Measurements from ENCODE around the gene PDRG1. TPM values are rescaled to one million over a fixed set of nuclear protein-coding genes. Genes with fewer than 3 reads are reported as not detected.

PDRG1 gene
- total and polyA plus RNA-seq, 8 donors = 3.6 to 12.0 (median 5.6) TPM

- Histone ChIP-seq H3K4me3 (no peak overlapping the region), H3K36me3 (no peaks in the 10 kb centered on the region), H3K27ac (no peak overlapping the region), H3K27me3 (no peaks in the 10 kb centered on the region), H3K4me1 (no peaks in the 10 kb centered on the region), H3K9me3 (no peaks in the 10 kb centered on the region)
- TF ChIP-seq CTCF (IDR thresholded peaks at IDR 0.05) = no peak
- FAIRE-seq (no peak), DNase-seq (no peak), ATAC-seq (no peak)
- intact Hi-C loops (cut with DNase I) = no loop called here
- 44% methylated on average over 5 to 6 of the region's 6 CpGs for WGBS, 2 donors
Observed at GRCh38 chr20:31990641-31991338, 38.9 kb upstream of the PDRG1 start.

- H3K27ac ChIP-seq = no peak overlapping the region
- FAIRE-seq = no peak
- no peak for TF ChIP-seq CTCF (IDR thresholded peaks at IDR 0.05)
- H3K27me3 ChIP-seq = no peaks in the 10 kb centered on the region
- intact Hi-C loops (cut with DNase I) = no loop called here
- no peaks in the 10 kb centered on the region for H3K4me1 ChIP-seq
- no peak overlapping the region for H3K4me3 ChIP-seq
- DNase-seq = no peak
- WGBS, 2 donors = 66 to 75% methylated on average over 8 of the region's 8 CpGs
- no peaks in the 10 kb centered on the region for H3K9me3 ChIP-seq
- no peak for ATAC-seq
- no peaks in the 10 kb centered on the region for H3K36me3 ChIP-seq
Observed at GRCh38 chr20:31989030-31989645, 37.3 kb upstream of the PDRG1 start.

- FAIRE-seq (no peak), ATAC-seq (no peak), DNase-seq (no peak)
- Histone ChIP-seq H3K4me3 (no peak overlapping the region), H3K27me3 (no peaks in the 10 kb centered on the region), H3K9me3 (no peaks in the 10 kb centered on the region), H3K4me1 (no peaks in the 10 kb centered on the region), H3K36me3 (no peaks in the 10 kb centered on the region), H3K27ac (no peak overlapping the region)
- no peak for TF ChIP-seq CTCF (IDR thresholded peaks at IDR 0.05)
- WGBS, 2 donors = 70 to 71% methylated on average over 5 of the region's 5 CpGs
- intact Hi-C loops (cut with DNase I) = no loop called here
Observed at GRCh38 chr20:31988430-31989015, 36.7 kb upstream of the PDRG1 start.

GRCh38 chr20:31987744-31988143 is 35.9 kb upstream of the PDRG1 start:
- Histone ChIP-seq H3K27ac (no peak overlapping the region), H3K36me3 (no peaks in the 10 kb centered on the region), H3K27me3 (no peaks in the 10 kb centered on the region), H3K4me3 (no peak overlapping the region), H3K4me1 (no peaks in the 10 kb centered on the region), H3K9me3 (no peaks in the 10 kb centered on the region)
- DNase-seq (no peak), ATAC-seq (no peak), FAIRE-seq (no peak)
- intact Hi-C loops (cut with DNase I) = no loop called here
- no peak for TF ChIP-seq CTCF (IDR thresholded peaks at IDR 0.05)
- WGBS, 2 donors = 53 to 58% methylated on average over 1 of the region's 1 CpG

- Histone ChIP-seq H3K4me1 (no peaks in the 10 kb centered on the region), H3K9me3 (no peaks in the 10 kb centered on the region), H3K4me3 (no peak overlapping the region), H3K27me3 (no peaks in the 10 kb centered on the region), H3K36me3 (no peaks in the 10 kb centered on the region), H3K27ac (no peak overlapping the region)
- ATAC-seq (no peak), FAIRE-seq (no peak), DNase-seq (no peak)
- no peak for TF ChIP-seq CTCF (IDR thresholded peaks at IDR 0.05)
- 23 to 37% methylated on average over 6 of the region's 6 CpGs for WGBS, 2 donors
- intact Hi-C loops (cut with DNase I) = no loop called here
Observed at GRCh38 chr20:31984981-31985471, 33.2 kb upstream of the PDRG1 start.

Data from pancreas (tissue), 10 donors.